HEK293 (cell line): ENCODE results near the gene PCSK1N.

ENCODE experiments used
- CTCF ChIA-PET: fragments of 350-600 bp; formaldehyde crosslinking; extraction: SDS; loops from one replicate; lab custom pipeline; 2021; ENCODE audit warnings: antibody characterized with exemption; lab: Yijun Ruan, JAX
- POLR2A ChIA-PET: fragments of 300-600 bp; formaldehyde crosslinking; extraction: SDS; loops from one replicate; lab custom pipeline; 2020; ENCODE audit warnings: antibody characterized with exemption, inconsistent platforms; lab: Yijun Ruan, JAX
- H3K27ac ChIP-seq: fragments of 200-500 bp; sonication (Bioruptor generic); 2 replicates; pipeline ENCODE4 v1.5.1; 2014; ENCODE audit warnings: low read depth, low read length, control low read depth, inconsistent platforms; ENCODE audit errors: extremely low read depth
- H3K36me3 ChIP-seq, 2 experiments: fragments of 200-500 bp in 1 of 2; sonication (Bioruptor generic) in 1 of 2; 1 replicate in 1 of 2; 2 replicates in 1 of 2; pipeline ENCODE4 v1.5.1; 2014 to 2017; ENCODE audit warnings: inconsistent platforms in 2 of 2, low read length in 2 of 2; ENCODE audit not compliant: control insufficient read depth in 2 of 2, insufficient read depth in 1 of 2
- H3K4me1 ChIP-seq: fragments of 200-500 bp; sonication (Bioruptor generic); 2 replicates; pipeline ENCODE4 v1.5.1; 2014; ENCODE audit warnings: mild to moderate bottlenecking, low read length, inconsistent platforms; ENCODE audit not compliant: control insufficient read depth, insufficient read depth
- H3K4me3 ChIP-seq: 2 replicates; pipeline ENCODE4 v1.5.1; 2011; ENCODE audit warnings: low read depth, mild to moderate bottlenecking, control low read depth, low read length, moderate library complexity
- H3K9me3 ChIP-seq: fragments of 200-500 bp; sonication (Bioruptor generic); 2 replicates; pipeline ENCODE4 v1.5.1; 2014; ENCODE audit warnings: low read depth, low read length, inconsistent platforms; ENCODE audit not compliant: control insufficient read depth, insufficient read depth
- BCL11A ChIP-seq: fragments of 450-650 bp; formaldehyde crosslinking; IDR thresholded peaks from 2 replicates; pipeline ENCODE4 v1.5.1; 2016; ENCODE audit warnings: low read depth, missing biosample characterization, missing genetic modification characterization
- EGR2 ChIP-seq: fragments of 450-650 bp; formaldehyde crosslinking; IDR thresholded peaks from 2 replicates; pipeline ENCODE4 v1.5.1; 2016; ENCODE audit warnings: low read depth, missing biosample characterization, missing genetic modification characterization
- GLI4 ChIP-seq: fragments of 450-650 bp; formaldehyde crosslinking; IDR thresholded peaks from 2 replicates; pipeline ENCODE4 v1.5.1; 2016; ENCODE audit warnings: missing biosample characterization, missing genetic modification characterization
- GLIS1 ChIP-seq: fragments of 450-650 bp; formaldehyde crosslinking; IDR thresholded peaks from 2 replicates; pipeline ENCODE4 v1.5.1; 2016; ENCODE audit warnings: missing biosample characterization, missing genetic modification characterization
- KLF10 ChIP-seq: fragments of 450-650 bp; IDR thresholded peaks from 2 replicates; pipeline ENCODE4 v1.5.1; 2018; ENCODE audit warnings: missing biosample characterization, mild to moderate bottlenecking, missing genetic modification characterization
- KLF16 ChIP-seq: fragments of 450-650 bp; formaldehyde crosslinking; IDR thresholded peaks from 2 replicates; pipeline ENCODE4 v1.5.1; 2017; ENCODE audit warnings: missing biosample characterization, missing genetic modification characterization
- MYNN ChIP-seq: fragments of 450-650 bp; formaldehyde crosslinking; IDR thresholded peaks from 2 replicates; pipeline ENCODE4 v1.5.1; 2016; ENCODE audit warnings: missing biosample characterization, missing genetic modification characterization, borderline replicate concordance
- OVOL3 ChIP-seq: fragments of 450-650 bp; formaldehyde crosslinking; IDR thresholded peaks from 2 replicates; pipeline ENCODE4 v1.5.1; 2016; ENCODE audit warnings: missing biosample characterization, missing genetic modification characterization
- SCRT1 ChIP-seq: fragments of 450-650 bp; formaldehyde crosslinking; IDR thresholded peaks from 2 replicates; pipeline ENCODE4 v1.5.1; 2016; ENCODE audit warnings: missing biosample characterization, missing genetic modification characterization, borderline replicate concordance
- WT1 ChIP-seq: fragments of 450-650 bp; formaldehyde crosslinking; IDR thresholded peaks from 2 replicates; pipeline ENCODE4 v1.5.1; 2016; ENCODE audit warnings: missing biosample characterization, missing genetic modification characterization
- ZFHX2 ChIP-seq: fragments of 450-650 bp; formaldehyde crosslinking; conservative IDR thresholded peaks from 2 replicates; pipeline ENCODE4 v1.5.1; 2016; ENCODE audit warnings: missing biosample characterization, missing genetic modification characterization
- ZNF121 ChIP-seq: fragments of 450-650 bp; formaldehyde crosslinking; IDR thresholded peaks from 2 replicates; pipeline ENCODE4 v1.5.1; 2016; ENCODE audit warnings: missing biosample characterization, missing genetic modification characterization
- ZNF174 ChIP-seq: fragments of 450-650 bp; formaldehyde crosslinking; IDR thresholded peaks from 2 replicates; pipeline ENCODE4 v1.5.0; 2017; ENCODE audit warnings: missing biosample characterization, mild to moderate bottlenecking, missing genetic modification characterization
- ZNF248 ChIP-seq: fragments of 450-650 bp; formaldehyde crosslinking; IDR thresholded peaks from 2 replicates; pipeline ENCODE4 v1.5.1; 2017; ENCODE audit warnings: missing biosample characterization, missing genetic modification characterization
- ZNF266 ChIP-seq: fragments of 450-650 bp; formaldehyde crosslinking; IDR thresholded peaks from 2 replicates; pipeline ENCODE4 v1.5.1; 2016; ENCODE audit warnings: missing biosample characterization, missing genetic modification characterization, low read depth
- ZNF335 ChIP-seq: fragments of 450-650 bp; formaldehyde crosslinking; conservative IDR thresholded peaks from 2 replicates; pipeline ENCODE4 v1.5.1; 2016; ENCODE audit warnings: missing biosample characterization, missing genetic modification characterization
- ZNF37A ChIP-seq: fragments of 450-650 bp; IDR thresholded peaks from 2 replicates; pipeline ENCODE4 v1.5.1; 2018; ENCODE audit warnings: missing biosample characterization, missing genetic modification characterization
- ZNF426 ChIP-seq: fragments of 450-650 bp; formaldehyde crosslinking; IDR thresholded peaks from 2 replicates; pipeline ENCODE4 v1.5.1; 2017; ENCODE audit warnings: missing biosample characterization, missing genetic modification characterization, mild to moderate bottlenecking, inconsistent platforms, moderate library complexity
- ZNF501 ChIP-seq: fragments of 450-650 bp; formaldehyde crosslinking; IDR thresholded peaks from 2 replicates; pipeline ENCODE4 v1.5.1; 2016; ENCODE audit warnings: missing biosample characterization, missing genetic modification characterization
- ZNF626 ChIP-seq: fragments of 450-650 bp; sonication (Bioruptor Pico); formaldehyde crosslinking; IDR thresholded peaks from 2 replicates; pipeline ENCODE4 v1.5.1; 2018; ENCODE audit warnings: missing biosample characterization, missing genetic modification characterization, inconsistent platforms
- ZNF660 ChIP-seq: fragments of 450-650 bp; IDR thresholded peaks from 2 replicates; pipeline ENCODE4 v1.5.1; 2018; ENCODE audit warnings: missing biosample characterization, mild to moderate bottlenecking, missing genetic modification characterization
- ZNF701 ChIP-seq: fragments of 450-650 bp; formaldehyde crosslinking; IDR thresholded peaks from 2 replicates; pipeline ENCODE4 v1.5.1; 2016; ENCODE audit warnings: missing biosample characterization, missing genetic modification characterization
- ZNF777 ChIP-seq: fragments of 450-650 bp; formaldehyde crosslinking; IDR thresholded peaks from 2 replicates; pipeline ENCODE4 v1.5.1; 2017; ENCODE audit warnings: missing biosample characterization, missing genetic modification characterization, borderline replicate concordance
- ZNF843 ChIP-seq: fragments of 450-650 bp; formaldehyde crosslinking; IDR thresholded peaks from 2 replicates; pipeline ENCODE4 v1.5.1; 2016; ENCODE audit warnings: missing biosample characterization, missing genetic modification characterization
- ZXDB ChIP-seq: fragments of 450-650 bp; formaldehyde crosslinking; IDR thresholded peaks from 2 replicates; pipeline ENCODE4 v1.5.1; 2016; ENCODE audit warnings: missing biosample characterization, missing genetic modification characterization
- TF ChIP-seq, protein P1 (sequence below): fragments of 450-650 bp; formaldehyde crosslinking; IDR thresholded peaks from 2 replicates; pipeline ENCODE4 v1.5.1; 2016; ENCODE audit warnings: missing biosample characterization, missing genetic modification characterization
- TF ChIP-seq, protein P2 (sequence below): fragments of 450-650 bp; formaldehyde crosslinking; IDR thresholded peaks from 2 replicates; pipeline ENCODE4 v1.5.1; 2017; ENCODE audit warnings: missing biosample characterization, missing genetic modification characterization
- TF ChIP-seq, protein P3 (sequence below): fragments of 450-650 bp; formaldehyde crosslinking; IDR thresholded peaks from 2 replicates; pipeline ENCODE4 v1.5.1; 2016; ENCODE audit warnings: missing biosample characterization, missing genetic modification characterization

PCSK1N gene

DNA sequence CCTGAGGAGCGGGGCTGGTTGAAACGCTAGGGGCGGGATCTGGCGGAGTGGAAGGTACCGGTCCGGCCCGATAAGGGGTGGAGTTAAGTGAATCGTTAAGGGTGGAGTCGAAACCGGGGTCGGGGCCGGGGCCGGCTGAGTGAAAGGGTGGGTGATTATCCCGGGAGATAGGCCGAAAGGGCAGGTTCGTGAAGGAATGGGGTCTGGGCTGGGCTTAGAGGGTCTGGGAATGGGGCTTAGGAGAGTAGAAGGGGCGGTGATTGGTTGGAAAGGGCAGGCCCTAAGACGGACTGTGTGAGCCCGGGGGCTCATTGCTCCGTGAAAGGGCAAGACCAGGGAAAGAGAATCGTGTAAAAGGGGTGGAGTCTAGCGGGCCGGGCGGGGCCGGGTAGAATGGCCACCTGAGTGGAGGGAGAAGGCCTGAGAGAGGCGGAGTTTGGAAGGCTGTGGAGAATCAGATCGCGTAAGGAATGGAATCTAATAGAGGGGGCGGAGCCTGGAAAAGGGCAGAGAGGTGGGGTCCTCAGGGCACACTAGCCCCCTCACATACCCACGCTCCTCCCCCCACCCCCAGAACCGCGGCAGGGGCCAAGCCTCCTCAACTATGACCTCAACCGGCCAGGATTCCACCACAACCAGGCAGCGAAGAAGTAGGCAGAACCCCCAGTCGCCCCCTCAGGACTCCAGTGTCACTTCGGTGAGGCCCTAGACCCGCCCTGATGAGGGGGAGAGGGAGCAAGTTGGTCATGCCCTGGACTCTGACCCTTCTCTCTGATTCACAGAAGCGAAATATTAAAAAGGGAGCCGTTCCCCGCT lies 33.1 kb downstream of the PCSK1N start (continued):
- TF ChIP-seq, protein P1, sequence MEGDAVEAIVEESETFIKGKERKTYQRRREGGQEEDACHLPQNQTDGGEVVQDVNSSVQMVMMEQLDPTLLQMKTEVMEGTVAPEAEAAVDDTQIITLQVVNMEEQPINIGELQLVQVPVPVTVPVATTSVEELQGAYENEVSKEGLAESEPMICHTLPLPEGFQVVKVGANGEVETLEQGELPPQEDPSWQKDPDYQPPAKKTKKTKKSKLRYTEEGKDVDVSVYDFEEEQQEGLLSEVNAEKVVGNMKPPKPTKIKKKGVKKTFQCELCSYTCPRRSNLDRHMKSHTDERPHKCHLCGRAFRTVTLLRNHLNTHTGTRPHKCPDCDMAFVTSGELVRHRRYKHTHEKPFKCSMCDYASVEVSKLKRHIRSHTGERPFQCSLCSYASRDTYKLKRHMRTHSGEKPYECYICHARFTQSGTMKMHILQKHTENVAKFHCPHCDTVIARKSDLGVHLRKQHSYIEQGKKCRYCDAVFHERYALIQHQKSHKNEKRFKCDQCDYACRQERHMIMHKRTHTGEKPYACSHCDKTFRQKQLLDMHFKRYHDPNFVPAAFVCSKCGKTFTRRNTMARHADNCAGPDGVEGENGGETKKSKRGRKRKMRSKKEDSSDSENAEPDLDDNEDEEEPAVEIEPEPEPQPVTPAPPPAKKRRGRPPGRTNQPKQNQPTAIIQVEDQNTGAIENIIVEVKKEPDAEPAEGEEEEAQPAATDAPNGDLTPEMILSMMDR = 0 out of 2 replicates have a peak, but pooled peaks have one; percentile 14
- TF ChIP-seq ZNF335 (tag by site-specific recombination) (peak; percentile 89), KLF16 (peak; percentile 48; the same call in 1 of the 2 replicates), GLIS1 (0 out of 2 replicates have a peak, but pooled peaks have one; percentile 9), ZNF843 (peak; percentile 20; the same call in 1 of the 2 replicates)

DNA sequence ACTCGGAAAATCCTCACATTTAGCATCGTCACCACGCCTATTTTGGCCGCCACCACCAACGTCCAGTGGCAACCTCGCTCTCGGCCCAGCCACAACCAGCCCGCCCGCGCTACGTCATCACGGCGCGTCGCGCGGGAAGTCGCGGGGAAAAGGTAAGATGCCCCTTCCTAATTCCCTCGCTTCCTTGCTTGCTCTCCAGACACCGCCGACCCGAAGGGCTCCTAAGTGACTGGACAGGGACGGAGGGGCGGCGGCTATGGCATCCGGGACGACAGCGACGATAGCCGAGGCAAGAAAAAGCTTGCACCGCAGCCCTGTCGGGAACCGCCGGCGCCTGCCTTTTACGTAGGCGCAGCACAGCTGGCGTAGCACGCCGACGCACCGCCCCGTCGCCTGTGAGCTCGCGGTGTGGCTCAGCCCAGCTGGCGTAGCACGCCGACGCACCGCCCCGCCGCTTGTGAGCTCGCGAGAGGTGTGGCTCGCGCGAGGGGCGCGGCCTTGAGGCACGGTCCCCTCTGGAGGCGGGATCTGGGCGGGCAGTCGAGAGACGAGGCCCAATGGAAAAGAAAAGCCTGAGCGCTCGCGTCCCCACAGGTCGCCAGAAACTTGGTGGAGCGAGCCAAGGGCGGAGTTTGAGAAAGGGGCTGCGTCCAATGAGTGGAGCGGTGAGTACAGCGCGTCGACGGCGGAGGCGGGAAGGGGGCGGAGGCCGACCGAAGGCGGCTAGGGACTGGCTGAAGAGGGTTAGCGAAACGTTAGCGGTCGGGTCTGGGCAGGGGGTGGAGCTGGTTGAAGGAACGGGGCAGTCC lies 33.9 kb downstream of the PCSK1N start, which contains the start of gene HDAC6:
HDAC6 (plus strand) TSS at position 788 of the 809 bp plus-strand sequence. CDS start 626 bp downstream, outside the sequence.
- no peaks in the 10 kb centered on the region for H3K9me3 ChIP-seq
- POLR2A ChIA-PET = interaction anchor here (0.6 to 1.8 kb wide), 16 partner anchors 9 to 467 kb away, joined by 3 to 16 read pairs (median 4); partner anchors contain the start of genes EBP, OTUD5, PQBP1 and SLC35A2
- CTCF ChIA-PET = interaction anchor here (0.5 to 0.9 kb wide), 3 partner anchors 92 to 137 kb away, joined by 3 to 6 read pairs (median 5); no protein-coding TSS in a partner anchor
- peak within 1 kb of the TSS; percentile 80 for H3K4me3 ChIP-seq
- H3K27ac ChIP-seq = peak within 1 kb of the TSS; percentile 85
- H3K36me3 ChIP-seq = peaks cover 10 to 32% of the 10 kb centered on the region in 2 experiments; a peak in 2 of 3 replicates
- peaks cover 4% of the 10 kb centered on the region; the same call in 1 of the 2 replicates for H3K4me1 ChIP-seq
- TF ChIP-seq, protein P2, sequence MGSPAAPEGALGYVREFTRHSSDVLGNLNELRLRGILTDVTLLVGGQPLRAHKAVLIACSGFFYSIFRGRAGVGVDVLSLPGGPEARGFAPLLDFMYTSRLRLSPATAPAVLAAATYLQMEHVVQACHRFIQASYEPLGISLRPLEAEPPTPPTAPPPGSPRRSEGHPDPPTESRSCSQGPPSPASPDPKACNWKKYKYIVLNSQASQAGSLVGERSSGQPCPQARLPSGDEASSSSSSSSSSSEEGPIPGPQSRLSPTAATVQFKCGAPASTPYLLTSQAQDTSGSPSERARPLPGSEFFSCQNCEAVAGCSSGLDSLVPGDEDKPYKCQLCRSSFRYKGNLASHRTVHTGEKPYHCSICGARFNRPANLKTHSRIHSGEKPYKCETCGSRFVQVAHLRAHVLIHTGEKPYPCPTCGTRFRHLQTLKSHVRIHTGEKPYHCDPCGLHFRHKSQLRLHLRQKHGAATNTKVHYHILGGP (tag by site-specific recombination) = no peak
- no peak for TF ChIP-seq ZNF701
- TF ChIP-seq BCL11A = no peak
- TF ChIP-seq ZNF626 (tag by site-specific recombination) = no peak
- TF ChIP-seq EGR2 (tag by site-specific recombination) = peak; percentile 82
- peak; percentile 94 for TF ChIP-seq KLF10 (tag by site-specific recombination)
- peak; percentile 96 for TF ChIP-seq ZXDB (tag by site-specific recombination)
- peak; percentile 23; the same call in 1 of the 2 replicates for TF ChIP-seq ZNF121 (tag by site-specific recombination)
- TF ChIP-seq, protein P3, sequence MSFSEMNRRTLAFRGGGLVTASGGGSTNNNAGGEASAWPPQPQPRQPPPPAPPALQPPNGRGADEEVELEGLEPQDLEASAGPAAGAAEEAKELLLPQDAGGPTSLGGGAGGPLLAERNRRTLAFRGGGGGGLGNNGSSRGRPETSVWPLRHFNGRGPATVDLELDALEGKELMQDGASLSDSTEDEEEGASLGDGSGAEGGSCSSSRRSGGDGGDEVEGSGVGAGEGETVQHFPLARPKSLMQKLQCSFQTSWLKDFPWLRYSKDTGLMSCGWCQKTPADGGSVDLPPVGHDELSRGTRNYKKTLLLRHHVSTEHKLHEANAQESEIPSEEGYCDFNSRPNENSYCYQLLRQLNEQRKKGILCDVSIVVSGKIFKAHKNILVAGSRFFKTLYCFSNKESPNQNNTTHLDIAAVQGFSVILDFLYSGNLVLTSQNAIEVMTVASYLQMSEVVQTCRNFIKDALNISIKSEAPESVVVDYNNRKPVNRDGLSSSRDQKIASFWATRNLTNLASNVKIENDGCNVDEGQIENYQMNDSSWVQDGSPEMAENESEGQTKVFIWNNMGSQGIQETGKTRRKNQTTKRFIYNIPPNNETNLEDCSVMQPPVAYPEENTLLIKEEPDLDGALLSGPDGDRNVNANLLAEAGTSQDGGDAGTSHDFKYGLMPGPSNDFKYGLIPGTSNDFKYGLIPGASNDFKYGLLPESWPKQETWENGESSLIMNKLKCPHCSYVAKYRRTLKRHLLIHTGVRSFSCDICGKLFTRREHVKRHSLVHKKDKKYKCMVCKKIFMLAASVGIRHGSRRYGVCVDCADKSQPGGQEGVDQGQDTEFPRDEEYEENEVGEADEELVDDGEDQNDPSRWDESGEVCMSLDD = no peak
- TF ChIP-seq ZNF501 (tag by site-specific recombination) = peak; percentile 82
- no peak for TF ChIP-seq ZNF174 (tag by site-specific recombination)
- TF ChIP-seq SCRT1 (tag by site-specific recombination) = no peak
- TF ChIP-seq OVOL3 (tag by site-specific recombination) = peak; percentile 84
- TF ChIP-seq ZNF426 (tag by site-specific recombination) = no peak
- TF ChIP-seq GLI4 = 0 out of 2 replicates have a peak, but pooled peaks have one; percentile 71
- TF ChIP-seq ZNF335 (tag by site-specific recombination) = peak; percentile 8
- no peak for TF ChIP-seq ZNF37A (tag by site-specific recombination)
- TF ChIP-seq ZFHX2 (tag by site-specific recombination) = peak; percentile 96
- TF ChIP-seq MYNN (tag by site-specific recombination) = no peak
- peak; percentile 78 for TF ChIP-seq ZNF660
- no peak for TF ChIP-seq ZNF248 (tag by site-specific recombination)
- peak; percentile 38; the same call in 1 of the 2 replicates for TF ChIP-seq WT1 (tag by site-specific recombination)
- TF ChIP-seq ZNF777 = 0 out of 2 replicates have a peak, but pooled peaks have one; percentile 46
- TF ChIP-seq ZNF266 (tag by site-specific recombination) = no peak
